A549 (cell line): ENCODE measurements around the gene ROR2. TPM values are rescaled to one million over a fixed set of nuclear protein-coding genes. Genes with fewer than 3 reads are reported as not detected.

Source experiments
- ATAC-seq, 2 experiments: fragments of 200-7000 bp in 1 of 2; fragments of >200 bp in 1 of 2; cut with Nextera tagmentation in 1 of 2; cut with Tn5 transposase in 1 of 2; 3 replicates each; pipeline versions ENCODE4 v1.8.0 to v1.9.1; 2018 to 2020; ENCODE audit warnings: mild to moderate bottlenecking in 1 of 2, moderate library complexity in 1 of 2
- CTCF ChIA-PET: fragments of 300-600 bp; sonication (Branson Sonifier 250); formaldehyde crosslinking; extraction: SDS; loops from one replicate; lab custom pipeline; 2021; ENCODE audit warnings: antibody characterized with exemption, inconsistent platforms; lab: Yijun Ruan, JAX
- POLR2A ChIA-PET: fragments of 350-600 bp; formaldehyde crosslinking; extraction: SDS; loops from one replicate; lab custom pipeline; 2021; ENCODE audit warnings: antibody characterized with exemption, inconsistent platforms; lab: Yijun Ruan, JAX
- DNase-seq, 2 experiments: peaks; one replicate each; pipeline versions ENCODE4 v3.0.0 to v3.0.0-alpha.2; 2011 to 2016; ENCODE audit warnings: low read depth in 1 of 2, low spot score in 1 of 2
- FAIRE-seq: peaks from 2 replicates; lab custom pipeline; 2011; peaks lifted over from hg19 to GRCh38; lab: Jason Lieb, UNC
- H3K27ac ChIP-seq, 2 experiments: fragments of >200 bp; sonication (Bioruptor Twin); formaldehyde crosslinking; 3 replicates each; pipeline ENCODE4 v1.5.1; 2016 to 2017
- H3K4me1 ChIP-seq: fragments of >200 bp; sonication (Bioruptor Twin); formaldehyde crosslinking; 3 replicates; pipeline ENCODE4 v1.6.1; 2016
- H3K4me2 ChIP-seq: fragments of >200 bp; sonication (Bioruptor Twin); formaldehyde crosslinking; 3 replicates; pipeline ENCODE4 v1.6.1; 2016
- H3K4me3 ChIP-seq: fragments of >200 bp; sonication (Bioruptor Twin); formaldehyde crosslinking; 3 replicates; pipeline ENCODE4 v1.5.1; 2016
- H3K9me3 ChIP-seq: fragments of >200 bp; sonication (Bioruptor Twin); formaldehyde crosslinking; 3 replicates; pipeline ENCODE4 v1.6.1; 2016
- BHLHE40 ChIP-seq: IDR thresholded peaks from 2 replicates; pipeline ENCODE4 v1.6.1; 2012; ENCODE audit warnings: low read depth, low read length, inconsistent platforms
- CBX8 ChIP-seq: fragments of 200-600 bp; sonication (generic); IDR thresholded peaks from 2 replicates; pipeline ENCODE4 v1.6.1; 2016
- EHF ChIP-seq: fragments of 250-450 bp; sonication (Bioruptor Pico); IDR thresholded peaks from 2 replicates; pipeline ENCODE4 v1.5.0; 2020; ENCODE audit warnings: mild to moderate bottlenecking
- ELK1 ChIP-seq: fragments of 150-350 bp; IDR thresholded peaks from 2 replicates; pipeline ENCODE4 v1.6.1; 2014; ENCODE audit warnings: low read depth, mild to moderate bottlenecking, low read length
- FOSB ChIP-seq: fragments of 250-450 bp; sonication (Bioruptor Pico); IDR thresholded peaks from 2 replicates; pipeline ENCODE4 v1.5.0; 2020; ENCODE audit warnings: mild to moderate bottlenecking, moderate library complexity
- HDAC2 ChIP-seq: fragments of 200-600 bp; sonication (generic); IDR thresholded peaks from 2 replicates; pipeline ENCODE4 v1.6.1; 2016
- HEYL ChIP-seq: fragments of 250-450 bp; sonication (Bioruptor Pico); IDR thresholded peaks from 2 replicates; pipeline ENCODE4 v1.8.0; 2021; ENCODE audit warnings: mild to moderate bottlenecking, moderate library complexity
- HOXB5 ChIP-seq: fragments of 250-450 bp; sonication (Bioruptor Pico); IDR thresholded peaks from 2 replicates; pipeline ENCODE4 v1.5.0; 2020; ENCODE audit warnings: mild to moderate bottlenecking, moderate library complexity
- JUNB ChIP-seq: fragments of >200 bp; sonication (Bioruptor Twin); formaldehyde crosslinking; IDR thresholded peaks from 2 replicates; pipeline ENCODE4 v1.6.1; 2016
- KDM1A ChIP-seq: fragments of 200-600 bp; sonication (generic); IDR thresholded peaks from 2 replicates; pipeline ENCODE4 v1.6.1; 2016; ENCODE audit warnings: low read depth, mild to moderate bottlenecking
- KDM5A ChIP-seq: fragments of 200-600 bp; sonication (generic); IDR thresholded peaks from 2 replicates; pipeline ENCODE4 v1.6.1; 2016; ENCODE audit warnings: antibody characterized with exemption, mild to moderate bottlenecking
- MYC ChIP-seq: IDR thresholded peaks from 2 replicates; pipeline ENCODE4 v1.6.1; 2012; ENCODE audit warnings: mild to moderate bottlenecking, inconsistent platforms, low read length, improper control_type of control experiment, borderline replicate concordance
- POLR2A ChIP-seq: IDR thresholded peaks from 2 replicates; pipeline ENCODE4 v1.6.1; 2012; ENCODE audit warnings: mild to moderate bottlenecking, low read length
- RAD21 ChIP-seq, 2 experiments: fragments of >200 bp in 1 of 2; sonication (Bioruptor Twin) in 1 of 2; formaldehyde crosslinking in 1 of 2; IDR thresholded peaks in 1 of 2; conservative IDR thresholded peaks in 1 of 2; 2 replicates in 1 of 2; 3 replicates in 1 of 2; pipeline ENCODE4 v1.6.1; 2012 to 2018; ENCODE audit warnings: inconsistent platforms in 1 of 2
- RARB ChIP-seq: fragments of 250-450 bp; sonication (Bioruptor Pico); IDR thresholded peaks from 2 replicates; pipeline ENCODE4 v1.8.0; 2021; ENCODE audit warnings: mild to moderate bottlenecking, moderate library complexity
- RCOR1 ChIP-seq: fragments of 150-350 bp; IDR thresholded peaks from 2 replicates; pipeline ENCODE4 v1.6.1; 2014; ENCODE audit warnings: antibody characterized with exemption, low read length, low read depth
- REST ChIP-seq: fragments of 200-600 bp; sonication (generic); IDR thresholded peaks from 2 replicates; pipeline ENCODE4 v1.6.1; 2016; ENCODE audit warnings: antibody characterized with exemption, mild to moderate bottlenecking, moderate library complexity
- RFX5 ChIP-seq: fragments of 450-650 bp; IDR thresholded peaks from 2 replicates; pipeline ENCODE4 v1.7.1; 2014; ENCODE audit warnings: antibody characterized with exemption, mild to moderate bottlenecking, moderate library complexity
- TP53 ChIP-seq: fragments of 250-450 bp; sonication (Bioruptor Pico); IDR thresholded peaks from 2 replicates; pipeline ENCODE4 v1.5.0; 2021; ENCODE audit warnings: mild to moderate bottlenecking, moderate library complexity
- ZC3H11A ChIP-seq: fragments of 450-650 bp; IDR thresholded peaks from 2 replicates; pipeline ENCODE4 v1.6.1; 2014; ENCODE audit warnings: antibody characterized with exemption, mild to moderate bottlenecking
- WGBS: methylation state at CpG from one replicate; pipeline ENCODE4 v1.1.6; 2017; ENCODE audit errors: missing lambda C conversion rate; 5-methylcytosine and 5-hydroxymethylcytosine counted together
- polyA plus RNA-seq, 4 experiments: library from polyadenylated mRNA; depleted of rRNA in 3 of 4; stranded (reverse); fragments of >200 nt; fragmentation: RNase III in 1 of 4; extraction: RNeasy Plus Mini Kit Qiagen cat#74134 plus additional on column Dnase treatment in 1 of 4; gene quantifications; 2 replicates in 3 of 4; 3 replicates in 1 of 4; pipeline ENCODE4 v1.2.3, GENCODE V29; 2011 to 2017
- TF ChIP-seq, protein P1 (sequence below): IDR thresholded peaks from 2 replicates; pipeline ENCODE4 v1.6.1; 2012
- TF ChIP-seq, protein P2 (sequence below): IDR thresholded peaks from 2 replicates; pipeline ENCODE4 v1.6.1; 2012

Gene ROR2
- polyA plus RNA-seq, 2 of the 4 experiments (the other 2 are of a cell fraction) = 0.12 to 0.53 TPM

DNA sequence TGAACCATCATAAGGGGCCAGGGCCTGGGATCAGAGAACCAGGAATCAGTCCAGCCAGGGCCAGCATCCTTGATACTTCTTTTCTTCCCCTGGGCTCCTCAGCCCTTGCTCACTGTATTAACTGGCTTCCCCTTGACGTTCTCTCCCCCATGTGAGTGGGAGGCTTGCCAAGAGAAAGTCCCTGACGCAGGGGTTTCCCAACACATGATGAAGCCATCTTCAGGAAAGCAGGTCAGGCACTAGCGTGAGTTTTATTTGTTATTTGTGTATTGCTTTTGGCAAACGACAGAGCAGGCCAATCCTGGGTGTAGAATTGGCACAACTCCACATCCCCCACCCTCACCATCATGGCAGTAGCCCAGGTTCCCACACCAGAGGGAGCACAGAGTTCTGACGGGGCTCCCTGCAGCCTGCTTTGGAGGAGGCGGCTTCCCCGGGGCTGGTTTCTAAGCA is 360.9 kb downstream of the ROR2 start:
- no peak overlapping the region for H3K4me2 ChIP-seq
- H3K9me3 ChIP-seq = no peaks in the 10 kb centered on the region
- no peak overlapping the region for H3K27ac ChIP-seq
- CTCF ChIA-PET = no interaction called here
- no peak for TF ChIP-seq RARB (CRISPR knock-in tag)
- no peak for TF ChIP-seq ZC3H11A
- TF ChIP-seq EHF (CRISPR knock-in tag) = no peak
- DNase-seq = peak in 1 of 2 experiments; percentile 4
- no peaks in the 10 kb centered on the region for H3K4me1 ChIP-seq
- 46% methylated on average over 7 of the region's 7 CpGs for WGBS
- no peak for FAIRE-seq
- ATAC-seq = 0 out of 6 replicates have a peak, but pooled peaks of 1 of the 2 experiments have one; percentile 23
- POLR2A ChIA-PET = no interaction called here
- H3K4me3 ChIP-seq = no peak overlapping the region

- Histone ChIP-seq H3K4me1 (no peaks in the 10 kb centered on the region), H3K4me2 (no peak overlapping the region), H3K4me3 (no peak overlapping the region), H3K27ac (no peak overlapping the region), H3K9me3 (no peaks in the 10 kb centered on the region)
- DNase-seq = no peak
- TF ChIP-seq ELK1 = no peak
- no peak for TF ChIP-seq FOSB
- TF ChIP-seq KDM1A = no peak
- no peak for TF ChIP-seq HOXB5 (CRISPR knock-in tag)
- no peak for TF ChIP-seq KDM5A
- TF ChIP-seq RFX5 = no peak
- no peak for TF ChIP-seq BHLHE40
- TF ChIP-seq CBX8 = no peak
- no peak for TF ChIP-seq MYC
- TF ChIP-seq REST = no peak
- TF ChIP-seq POLR2A = no peak
- no peak for TF ChIP-seq HEYL (CRISPR knock-in tag)
- TF ChIP-seq RCOR1 = no peak
- TF ChIP-seq TP53 = no peak
- TF ChIP-seq HDAC2 = no peak
- no peak for TF ChIP-seq RAD21 (conservative IDR thresholded peaks at IDR 0.05 in 1 of 2, IDR thresholded peaks at IDR 0.05 in 1 of 2)
- TF ChIP-seq, protein P1, sequence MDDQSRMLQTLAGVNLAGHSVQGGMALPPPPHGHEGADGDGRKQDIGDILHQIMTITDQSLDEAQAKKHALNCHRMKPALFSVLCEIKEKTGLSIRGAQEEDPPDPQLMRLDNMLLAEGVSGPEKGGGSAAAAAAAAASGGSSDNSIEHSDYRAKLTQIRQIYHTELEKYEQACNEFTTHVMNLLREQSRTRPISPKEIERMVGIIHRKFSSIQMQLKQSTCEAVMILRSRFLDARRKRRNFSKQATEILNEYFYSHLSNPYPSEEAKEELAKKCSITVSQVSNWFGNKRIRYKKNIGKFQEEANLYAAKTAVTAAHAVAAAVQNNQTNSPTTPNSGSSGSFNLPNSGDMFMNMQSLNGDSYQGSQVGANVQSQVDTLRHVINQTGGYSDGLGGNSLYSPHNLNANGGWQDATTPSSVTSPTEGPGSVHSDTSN = no peak
- no peak for TF ChIP-seq ZC3H11A
- TF ChIP-seq, protein P2, sequence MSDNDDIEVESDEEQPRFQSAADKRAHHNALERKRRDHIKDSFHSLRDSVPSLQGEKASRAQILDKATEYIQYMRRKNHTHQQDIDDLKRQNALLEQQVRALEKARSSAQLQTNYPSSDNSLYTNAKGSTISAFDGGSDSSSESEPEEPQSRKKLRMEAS = no peak
- TF ChIP-seq JUNB = no peak
- ChIA-PET CTCF (no interaction called here), POLR2A (no interaction called here)
- 58% methylated on average over 8 of the region's 8 CpGs for WGBS
- no peak for ATAC-seq
- no peak for FAIRE-seq
Observed at GRCh38 chr9:91586282-91586681, 363.7 kb downstream of the ROR2 start.
